OCI-LY1 (cell line): ENCODE measurements around the gene DUOXA1.
A peak's percentile ranks its signal among the peaks of the same experiment; 100 is the strongest.

ENCODE experiments used
- H2AFZ ChIP-seq: fragments of 200-600 bp; sonication (generic), shearing (Covaris generic); 2 replicates; pipeline ENCODE4 v1.6.0; 2014; ENCODE audit warnings: antibody characterized with exemption, mild to moderate bottlenecking, low read length
- H3F3A ChIP-seq: fragments of 200-600 bp; sonication (generic), shearing (Covaris generic); 2 replicates; pipeline ENCODE4 v1.6.0; 2014; ENCODE audit warnings: mild to moderate bottlenecking, antibody characterized with exemption, low read length, moderate library complexity; ENCODE audit not compliant: insufficient read depth
- H3K27ac ChIP-seq: fragments of 200-600 bp; sonication (generic); 2 replicates; pipeline ENCODE4 v1.5.1; 2014; ENCODE audit warnings: low read length, mixed run types, mild to moderate bottlenecking, low read depth; ENCODE audit not compliant: poor library complexity, severe bottlenecking
- H3K27me3 ChIP-seq: fragments of 200-600 bp; sonication (generic); 2 replicates; pipeline ENCODE4 v1.6.0; 2014; ENCODE audit warnings: antibody characterized with exemption, mild to moderate bottlenecking, low read length, moderate library complexity; ENCODE audit not compliant: insufficient read depth
- H3K36me3 ChIP-seq: fragments of 200-600 bp; sonication (generic); 2 replicates; pipeline ENCODE4 v1.6.1; 2014; ENCODE audit warnings: mild to moderate bottlenecking, antibody characterized with exemption, low read length, moderate library complexity, mixed read lengths; ENCODE audit not compliant: insufficient read depth
- H3K4me1 ChIP-seq: fragments of 200-600 bp; sonication (generic); 2 replicates; pipeline ENCODE4 v1.5.1; 2014; ENCODE audit warnings: mild to moderate bottlenecking, low read length, moderate library complexity; ENCODE audit not compliant: insufficient read depth, severe bottlenecking
- H3K4me2 ChIP-seq: fragments of 200-600 bp; sonication (generic), shearing (Covaris generic); 2 replicates; pipeline ENCODE4 v1.6.1; 2014; ENCODE audit warnings: low read length
- H3K4me3 ChIP-seq: fragments of 200-600 bp; sonication (generic); 2 replicates; pipeline ENCODE4 v1.5.1; 2014; ENCODE audit warnings: low read length, low read depth, mild to moderate bottlenecking, mixed read lengths; ENCODE audit not compliant: poor library complexity, severe bottlenecking
- H3K79me2 ChIP-seq: fragments of 200-600 bp; shearing (Covaris generic); 2 replicates; pipeline ENCODE4 v1.6.1; 2016; ENCODE audit warnings: mixed run types, low read length, mixed read lengths; ENCODE audit not compliant: insufficient read depth
- H3K9ac ChIP-seq: fragments of 200-600 bp; sonication (generic), shearing (Covaris generic); 2 replicates; pipeline ENCODE4 v1.6.1; 2014; ENCODE audit warnings: mild to moderate bottlenecking, low read length, mixed read lengths
- H3K9me2 ChIP-seq: fragments of 200-600 bp; sonication (generic), shearing (Covaris generic); 2 replicates; pipeline ENCODE4 v1.6.1; 2014; ENCODE audit warnings: low read depth, mild to moderate bottlenecking, low read length, mixed read lengths
- H3K9me3 ChIP-seq: fragments of 200-600 bp; shearing (Covaris generic); 2 replicates; pipeline ENCODE4 v1.6.1; 2014; ENCODE audit warnings: low read length, mixed read lengths
- H4K20me1 ChIP-seq: fragments of 200-600 bp; sonication (generic), shearing (Covaris generic); 2 replicates; pipeline ENCODE4 v1.6.0; 2016; ENCODE audit warnings: mild to moderate bottlenecking, low read length; ENCODE audit not compliant: insufficient read depth
- CTCF ChIP-seq: fragments of 200-600 bp; sonication (generic), shearing (Covaris generic); IDR thresholded peaks from 2 replicates; pipeline ENCODE4 v1.5.1; 2017; ENCODE audit warnings: mild to moderate bottlenecking, antibody characterized with exemption, low read length, moderate library complexity, mixed read lengths
- EZH2 ChIP-seq: fragments of 200-600 bp; sonication (generic), shearing (Covaris generic); IDR thresholded peaks from 2 replicates; pipeline ENCODE4 v1.8.0; 2017; ENCODE audit warnings: borderline replicate concordance, mixed run types, mild to moderate bottlenecking, antibody characterized with exemption, low read length, moderate library complexity, mixed read lengths

Gene DUOXA1

GRCh38 chr15:45168751-45169551 is 39.3 kb upstream of the DUOXA1 start:
- Histone ChIP-seq H3K9ac (no peak overlapping the region), H3K9me3 (no peaks in the 10 kb centered on the region), H4K20me1 (no peaks in the 10 kb centered on the region), H3K27ac (no peak overlapping the region), H2AFZ (no peak overlapping the region), H3K9me2 (no peaks in the 10 kb centered on the region), H3F3A (no peaks in the 10 kb centered on the region), H3K4me3 (no peak overlapping the region), H3K36me3 (no peaks in the 10 kb centered on the region), H3K79me2 (no peaks in the 10 kb centered on the region), H3K4me1 (peaks cover 5% of the 10 kb centered on the region), H3K4me2 (no peak overlapping the region), H3K27me3 (0 out of 2 replicates have a peak, but pooled peaks cover 4% of the 10 kb centered on the region)
- no peak for TF ChIP-seq CTCF
- TF ChIP-seq EZH2 = no peak

- Histone ChIP-seq H3K9me3 (no peaks in the 10 kb centered on the region), H2AFZ (no peak overlapping the region), H3K9me2 (no peaks in the 10 kb centered on the region), H3F3A (no peaks in the 10 kb centered on the region), H3K4me1 (peaks cover 5% of the 10 kb centered on the region), H3K79me2 (no peaks in the 10 kb centered on the region), H3K36me3 (no peaks in the 10 kb centered on the region), H3K4me2 (no peak overlapping the region), H4K20me1 (no peaks in the 10 kb centered on the region), H3K4me3 (no peak overlapping the region), H3K27me3 (0 out of 2 replicates have a peak, but pooled peaks cover 1% of the 10 kb centered on the region), H3K27ac (no peak overlapping the region), H3K9ac (no peak overlapping the region)
- TF ChIP-seq CTCF (no peak), EZH2 (no peak)
These were observed 38.6 kb upstream of the DUOXA1 start for GRCh38 chr15:45168286-45168685.

GRCh38 chr15:45167631-45168205 is 38.0 kb upstream of the DUOXA1 start:
- H2AFZ ChIP-seq = no peak overlapping the region
- no peaks in the 10 kb centered on the region for H3K79me2 ChIP-seq
- no peaks in the 10 kb centered on the region for H3K36me3 ChIP-seq
- H3K4me2 ChIP-seq = peak overlapping the region; percentile 75; the same call in 1 of the 2 replicates
- H3K4me1 ChIP-seq = peaks cover 5% of the 10 kb centered on the region
- H3F3A ChIP-seq = no peaks in the 10 kb centered on the region
- H3K9me2 ChIP-seq = no peaks in the 10 kb centered on the region
- no peaks in the 10 kb centered on the region for H3K9me3 ChIP-seq
- H3K27me3 ChIP-seq = no peaks in the 10 kb centered on the region
- no peak; the same call in 1 of the 2 replicates for TF ChIP-seq CTCF
- TF ChIP-seq EZH2 = no peak
- peak overlapping the region; percentile 72 for H3K4me3 ChIP-seq
- no peaks in the 10 kb centered on the region for H4K20me1 ChIP-seq
- no peak overlapping the region for H3K9ac ChIP-seq
- no peak overlapping the region for H3K27ac ChIP-seq
